ENCODE results near the gene LMF1.

Gene LMF1

DNA sequence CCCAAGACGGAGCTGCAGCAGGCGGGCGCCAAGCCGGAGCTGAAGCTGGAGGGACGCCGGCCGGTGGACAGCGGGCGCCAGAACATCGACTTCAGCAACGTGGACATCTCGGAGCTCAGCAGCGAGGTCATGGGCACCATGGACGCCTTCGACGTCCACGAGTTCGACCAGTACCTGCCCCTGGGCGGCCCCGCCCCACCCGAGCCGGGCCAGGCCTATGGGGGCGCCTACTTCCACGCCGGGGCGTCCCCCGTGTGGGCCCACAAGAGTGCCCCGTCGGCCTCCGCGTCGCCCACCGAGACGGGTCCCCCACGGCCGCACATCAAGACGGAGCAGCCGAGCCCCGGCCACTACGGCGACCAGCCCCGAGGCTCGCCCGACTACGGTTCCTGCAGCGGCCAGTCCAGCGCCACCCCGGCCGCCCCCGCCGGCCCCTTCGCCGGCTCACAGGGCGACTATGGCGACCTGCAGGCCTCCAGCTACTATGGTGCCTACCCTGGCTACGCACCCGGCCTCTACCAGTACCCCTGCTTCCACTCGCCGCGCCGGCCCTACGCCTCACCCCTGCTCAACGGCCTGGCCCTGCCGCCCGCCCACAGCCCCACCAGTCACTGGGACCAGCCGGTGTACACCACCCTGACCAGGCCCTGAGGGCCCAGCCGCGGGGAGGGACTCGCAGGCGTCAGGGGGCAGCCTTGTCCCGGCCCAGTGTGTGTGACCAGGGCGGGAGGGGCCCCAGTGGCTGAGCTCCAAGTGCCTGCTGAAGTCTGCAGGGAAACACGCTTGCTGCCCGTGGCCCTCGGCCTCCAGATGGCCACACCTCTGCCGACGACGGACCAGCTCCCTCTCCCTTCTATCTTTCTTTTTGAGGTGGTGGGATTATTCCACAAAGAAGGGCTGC, 14.2 kb upstream of the LMF1 start:
- H3K27me3 ChIP-seq, result peaks cover 98% of the 10 kb centered on the region
- H3K4me3 ChIP-seq (ENCODE audit: low read depth, low read length), result no peak overlapping the region
- peaks cover 5% of the 10 kb centered on the region; the same call in 1 of the 2 replicates for H3K4me1 ChIP-seq

GRCh38 chr16:984121-984694, 13.4 kb upstream of the LMF1 start:
- peaks cover 98% of the 10 kb centered on the region for H3K27me3 ChIP-seq
- DNase-seq, result no peak

More for the DNA sequence above, 14.2 kb upstream of the LMF1 start:
- TF ChIP-seq CTCF (IDR thresholded peaks at IDR 0.05; ENCODE audit: low read depth, low read length), result no peak
- Histone ChIP-seq H3K9me3 (no peaks in the 10 kb centered on the region), H3K36me3 (no peaks in the 10 kb centered on the region)
- no peak for DNase-seq

GRCh38 chr16:983044-984030, 12.6 kb upstream of the LMF1 start:
- no peaks in the 10 kb centered on the region for H3K36me3 ChIP-seq
- no peak for TF ChIP-seq CTCF (IDR thresholded peaks at IDR 0.05; ENCODE audit: low read depth, low read length)
- peaks cover 96% of the 10 kb centered on the region for H3K27me3 ChIP-seq
- no peak overlapping the region for H3K4me3 ChIP-seq (ENCODE audit: low read depth, low read length)
- no peaks in the 10 kb centered on the region for H3K9me3 ChIP-seq
- DNase-seq, result no peak
- H3K4me1 ChIP-seq, result peaks cover 5% of the 10 kb centered on the region; the same call in 1 of the 2 replicates

More at GRCh38 chr16:984121-984694, 13.4 kb upstream of the LMF1 start:
- TF ChIP-seq CTCF (IDR thresholded peaks at IDR 0.05; ENCODE audit: low read depth, low read length), result no peak
- Histone ChIP-seq H3K4me1 (peaks cover 5% of the 10 kb centered on the region; the same call in 1 of the 2 replicates), H3K4me3 (ENCODE audit: low read depth, low read length) (no peak overlapping the region), H3K9me3 (no peaks in the 10 kb centered on the region), H3K36me3 (no peaks in the 10 kb centered on the region)

GRCh38 chr16:982145-983043, 11.6 kb upstream of the LMF1 start:
- Histone ChIP-seq H3K36me3 (no peaks in the 10 kb centered on the region), H3K27me3 (peaks cover 88% of the 10 kb centered on the region), H3K9me3 (no peaks in the 10 kb centered on the region), H3K4me3 (ENCODE audit: low read depth, low read length) (no peak overlapping the region), H3K4me1 (peaks cover 5% of the 10 kb centered on the region; the same call in 1 of the 2 replicates)
- no peak for TF ChIP-seq CTCF (IDR thresholded peaks at IDR 0.05; ENCODE audit: low read depth, low read length)
- DNase-seq, result no peak

GRCh38 chr16:981695-982144, 10.9 kb upstream of the LMF1 start, which contains the start of gene SOX8:
Gene SOX8 (plus strand): TSS chr16:981770. CDS start chr16:981923, 153 bp downstream.
- H3K27me3 ChIP-seq, result peaks cover 81% of the 10 kb centered on the region
- H3K4me3 ChIP-seq (ENCODE audit: low read depth, low read length), result no peak within 1 kb of the TSS
- no peaks in the 10 kb centered on the region for H3K36me3 ChIP-seq
- no peaks in the 10 kb centered on the region for H3K9me3 ChIP-seq
- no peak for TF ChIP-seq CTCF (IDR thresholded peaks at IDR 0.05; ENCODE audit: low read depth, low read length)
- H3K4me1 ChIP-seq, result 0 out of 2 replicates have a peak, but pooled peaks cover under 1% of the 10 kb centered on the region
- no peak for DNase-seq
